IPS DF 6.9 (cell line): ENCODE results near the gene DTYMK.

Source experiments
- DNase-seq: peaks from one replicate; pipeline ENCODE4 v3.0.0-alpha.2; 2013; ENCODE audit warnings: low read depth, low spot score
- H3K27ac ChIP-seq: one replicate; pipeline ENCODE4 v1.5.1; 2013; ENCODE audit warnings: low read length, control low read depth
- H3K27me3 ChIP-seq: 2 replicates; pipeline ENCODE4 v1.6.1; 2013; ENCODE audit warnings: mild to moderate bottlenecking, low read length; ENCODE audit not compliant: control insufficient read depth, insufficient read depth
- H3K36me3 ChIP-seq: 2 replicates; pipeline ENCODE4 v1.6.1; 2013; ENCODE audit warnings: low read length; ENCODE audit not compliant: control insufficient read depth, insufficient read depth
- H3K4me1 ChIP-seq: 2 replicates; pipeline ENCODE4 v1.6.1; 2013; ENCODE audit warnings: low read length; ENCODE audit not compliant: control insufficient read depth, insufficient read depth
- H3K4me3 ChIP-seq: 2 replicates; pipeline ENCODE4 v1.5.1; 2013; ENCODE audit warnings: mild to moderate bottlenecking, low read length
- H3K9me3 ChIP-seq: 2 replicates; pipeline ENCODE4 v1.6.1; 2013; ENCODE audit warnings: low read length, inconsistent platforms; ENCODE audit not compliant: control insufficient read depth, insufficient read depth
- WGBS: extraction: QIAGEN DNeasy Blood & Tissue Kit; methylation state at CpG from one replicate; pipeline ENCODE4 v1.1.7; 2013; ENCODE audit warnings: mixed read lengths, missing lambda C conversion rate; ENCODE audit not compliant: insufficient read length, insufficient coverage; 5-methylcytosine and 5-hydroxymethylcytosine counted together

The DTYMK gene

GRCh38 chr2:241649404-241649803 lies 37.2 kb downstream of the DTYMK start:
- no peak for DNase-seq
- Histone ChIP-seq H3K27me3 (no peaks in the 10 kb centered on the region), H3K4me1 (0 out of 2 replicates have a peak, but pooled peaks cover 2% of the 10 kb centered on the region), H3K4me3 (no peak overlapping the region), H3K27ac (no peak overlapping the region), H3K9me3 (no peaks in the 10 kb centered on the region), H3K36me3 (peaks cover 16% of the 10 kb centered on the region)
- WGBS: no CpG with 5 or more reads among the region's 4 CpGs

GRCh38 chr2:241648453-241648852 lies 38.2 kb downstream of the DTYMK start:
- H3K9me3 ChIP-seq: no peaks in the 10 kb centered on the region
- no peak for DNase-seq
- H3K4me3 ChIP-seq: no peak overlapping the region
- H3K36me3 ChIP-seq: peaks cover 15% of the 10 kb centered on the region
- H3K4me1 ChIP-seq: 0 out of 2 replicates have a peak, but pooled peaks cover 2% of the 10 kb centered on the region
- WGBS: no CpG with 5 or more reads among the region's 6 CpGs
- H3K27me3 ChIP-seq: no peaks in the 10 kb centered on the region
- no peak overlapping the region for H3K27ac ChIP-seq

GRCh38 chr2:241645915-241646645 lies 40.5 kb downstream of the DTYMK start:
- Histone ChIP-seq H3K36me3 (no peaks in the 10 kb centered on the region), H3K9me3 (no peaks in the 10 kb centered on the region), H3K4me1 (0 out of 2 replicates have a peak, but pooled peaks cover 2% of the 10 kb centered on the region), H3K27ac (no peak overlapping the region), H3K4me3 (no peak overlapping the region), H3K27me3 (no peaks in the 10 kb centered on the region)
- WGBS: no CpG with 5 or more reads among the region's 14 CpGs
- DNase-seq: no peak

GRCh38 chr2:241645056-241645914 lies 41.3 kb downstream of the DTYMK start:
- Histone ChIP-seq H3K36me3 (no peaks in the 10 kb centered on the region), H3K4me1 (0 out of 2 replicates have a peak, but pooled peaks cover 3% of the 10 kb centered on the region), H3K27me3 (no peaks in the 10 kb centered on the region), H3K27ac (no peak overlapping the region), H3K4me3 (no peak overlapping the region), H3K9me3 (no peaks in the 10 kb centered on the region)
- no CpG with 5 or more reads among the region's 26 CpGs for WGBS
- DNase-seq: no peak

- Histone ChIP-seq H3K27ac (no peak overlapping the region), H3K4me3 (no peak overlapping the region), H3K27me3 (no peaks in the 10 kb centered on the region), H3K36me3 (no peaks in the 10 kb centered on the region; the same call in 1 of the 2 replicates), H3K9me3 (no peaks in the 10 kb centered on the region), H3K4me1 (0 out of 2 replicates have a peak, but pooled peaks cover 1% of the 10 kb centered on the region)
- WGBS: no CpG with 5 or more reads among the region's 2 CpGs
- no peak for DNase-seq
Observed at GRCh38 chr2:241641631-241642030, 45.0 kb downstream of the DTYMK start.

- DNase-seq: no peak
- Histone ChIP-seq H3K9me3 (no peaks in the 10 kb centered on the region), H3K27ac (no peak overlapping the region), H3K27me3 (no peaks in the 10 kb centered on the region), H3K4me1 (0 out of 2 replicates have a peak, but pooled peaks cover 1% of the 10 kb centered on the region), H3K4me3 (no peak overlapping the region), H3K36me3 (no peaks in the 10 kb centered on the region; the same call in 1 of the 2 replicates)
- WGBS: no CpG with 5 or more reads among the region's 8 CpGs
Observed at GRCh38 chr2:241640165-241640795, 46.3 kb downstream of the DTYMK start.

- no peak for DNase-seq
- H3K27ac ChIP-seq: no peak overlapping the region
- no peaks in the 10 kb centered on the region; the same call in 1 of the 2 replicates for H3K36me3 ChIP-seq
- no peaks in the 10 kb centered on the region for H3K27me3 ChIP-seq
- H3K9me3 ChIP-seq: no peaks in the 10 kb centered on the region
- WGBS: no CpG with 5 or more reads among the region's 7 CpGs
- 0 out of 2 replicates have a peak, but pooled peaks cover 1% of the 10 kb centered on the region for H3K4me1 ChIP-seq
- no peak overlapping the region for H3K4me3 ChIP-seq
Observed at GRCh38 chr2:241639385-241639784, 47.2 kb downstream of the DTYMK start.

GRCh38 chr2:241638940-241639339 lies 47.7 kb downstream of the DTYMK start:
- H3K36me3 ChIP-seq: no peaks in the 10 kb centered on the region; the same call in 1 of the 2 replicates
- WGBS: no CpG with 5 or more reads among the region's 14 CpGs
- H3K4me1 ChIP-seq: 0 out of 2 replicates have a peak, but pooled peaks cover 1% of the 10 kb centered on the region
- H3K4me3 ChIP-seq: no peak overlapping the region
- no peaks in the 10 kb centered on the region for H3K27me3 ChIP-seq
- H3K9me3 ChIP-seq: no peaks in the 10 kb centered on the region
- no peak overlapping the region for H3K27ac ChIP-seq
- DNase-seq: no peak

- peak overlapping the region; percentile 98; the same call in 1 of the 2 replicates for H3K4me3 ChIP-seq
- no peak for DNase-seq
- no peaks in the 10 kb centered on the region for H3K27me3 ChIP-seq
- no peak overlapping the region for H3K27ac ChIP-seq
- H3K4me1 ChIP-seq: 0 out of 2 replicates have a peak, but pooled peaks cover 1% of the 10 kb centered on the region
- H3K9me3 ChIP-seq: no peaks in the 10 kb centered on the region
- no CpG with 5 or more reads among the region's 67 CpGs for WGBS
- H3K36me3 ChIP-seq: peaks cover 6% of the 10 kb centered on the region
Observed at GRCh38 chr2:241637795-241638660, 48.6 kb downstream of the DTYMK start.
